Stomach (tissue), 9 donors: ENCODE results near the gene LDAH. TPM values are rescaled to one million over a fixed set of nuclear protein-coding genes. Genes with fewer than 3 reads are reported as not detected.
A peak's percentile ranks its signal among the peaks of the same experiment; 100 is the strongest.

Experiments
- DNase-seq, 2 donors: peaks; one replicate each; pipeline versions ENCODE4 v3.0.0 to v3.0.0-alpha.2; 2013 to 2019
- H3K27ac ChIP-seq, 5 donors: fragments of 200-600 bp in 4 of 5; sonication (generic) in 4 of 5; one replicate each; pipeline ENCODE4 v1.5.1; 2013 to 2019; ENCODE audit warnings: mild to moderate bottlenecking in 1 of 5, moderate library complexity in 1 of 5
- H3K27me3 ChIP-seq, 3 donors: fragments of 200-600 bp; sonication (generic); one replicate each; pipeline ENCODE4 v1.5.1; 2017 to 2019; ENCODE audit warnings: mixed run types in 1 of 3
- H3K36me3 ChIP-seq, 4 donors: fragments of 200-600 bp; sonication (generic); 1 replicate in 3 of 4; 2 replicates in 1 of 4; pipeline ENCODE4 v1.5.1; 2016 to 2019
- H3K4me1 ChIP-seq, 4 donors: fragments of 200-600 bp; sonication (generic); one replicate each; pipeline ENCODE4 v1.5.1; 2016 to 2019
- H3K4me3 ChIP-seq, 4 donors: fragments of 200-600 bp; sonication (generic) in 3 of 4; one replicate each; pipeline ENCODE4 v1.5.1; 2016 to 2019; ENCODE audit warnings: mild to moderate bottlenecking in 1 of 4
- H3K9me3 ChIP-seq, 4 donors: fragments of 200-600 bp; sonication (generic); one replicate each; pipeline ENCODE4 v1.5.1; 2016 to 2019
- CTCF ChIP-seq, 7 experiments: fragments of 450-650 bp in 4 of 7; fragments of 200-600 bp in 3 of 7; sonication (generic) in 3 of 7; IDR thresholded peaks; one replicate each; pipeline ENCODE4 v1.5.1; 2016 to 2019; ENCODE audit warnings: antibody characterized with exemption in 7 of 7, control low read depth in 2 of 7, mild to moderate bottlenecking in 1 of 7
- EP300 ChIP-seq: sonication (generic); formaldehyde crosslinking; IDR thresholded peaks from one replicate; pipeline ENCODE4 v1.6.1; 2017; ENCODE audit warnings: antibody characterized with exemption
- POLR2A ChIP-seq, 4 donors: fragments of 450-650 bp; IDR thresholded peaks; one replicate each; pipeline ENCODE4 v1.6.1; 2016; ENCODE audit warnings: antibody characterized with exemption in 4 of 4, control low read depth in 2 of 4, mild to moderate bottlenecking in 1 of 4, moderate library complexity in 1 of 4
- POLR2AphosphoS5 ChIP-seq, 3 donors: sonication (generic); formaldehyde crosslinking; IDR thresholded peaks; one replicate each; pipeline ENCODE4 v1.6.1; 2016; ENCODE audit warnings: antibody characterized with exemption in 3 of 3
- whole genome bisulfite sequencing, 5 donors: extraction: QIAGEN DNeasy Blood & Tissue Kit in 3 of 5; methylation state at CpG; one replicate each; pipeline versions ENCODE4 v1.1.5 to v1.1.7; 2013 to 2018; 5-methylcytosine and 5-hydroxymethylcytosine counted together
- intact Hi-C: fragments of 100-400 bp; cut with DNase I; formaldehyde crosslinking; loops from one replicate; pipeline ENCODE4 v1.15.1; 2023; ENCODE audit warnings: low total_unique reads
- polyA plus RNA-seq, 3 donors: library from polyadenylated mRNA; stranded (reverse); fragments of 200-250 nt; gene quantifications; one replicate each; pipeline ENCODE4 v1.2.3, GENCODE V29; 2013
- total RNA-seq, 5 donors: library from RNA; depleted of rRNA; stranded (reverse); fragments of >200 nt; gene quantifications; one replicate each; pipeline versions ENCODE4 v1.1.0 to v1.2.3, GENCODE V29; 2014 to 2016
- donor health status: healthy with polysubstance abuse.
- donor health status: Bipolar disorder and iron deficiency.
- donor health status: healthy.

Gene LDAH
- total and polyA plus RNA-seq, 8 donors: 4.1 to 20.0 (median 5.9) TPM

- Histone ChIP-seq H3K36me3 (no peaks in the 10 kb centered on the region), H3K27ac (peak overlapping the region in 4 of 5 donors; percentile 43 to 59 (median 51)), H3K9me3 (peaks cover 0 to 8% (median 0%) of the 10 kb centered on the region in 4 donors), H3K27me3 (peaks cover 20 to 48% (median 39%) of the 10 kb centered on the region in 3 donors), H3K4me3 (no peak overlapping the region), H3K4me1 (peaks cover 29 to 47% (median 36%) of the 10 kb centered on the region in 4 donors)
- WGBS, 5 donors: 40 to 59% (median 50%) methylated on average over 9 to 16 of the region's 16 CpGs
- TF ChIP-seq POLR2AphosphoS5 (IDR thresholded peaks at IDR 0.05) (no peak), EP300 (no peak), CTCF (IDR thresholded peaks at IDR 0.05) (no peak), POLR2A (IDR thresholded peaks at IDR 0.05) (no peak)
- DNase-seq: peak in 1 of 2 donors; percentile 44
- intact Hi-C loops: no loop called here
Observed at GRCh38 chr2:20674974-20675679, 147.8 kb downstream of the LDAH start.

GRCh38 chr2:20674309-20674965 lies 148.5 kb downstream of the LDAH start:
- TF ChIP-seq POLR2A (IDR thresholded peaks at IDR 0.05) (no peak), CTCF (IDR thresholded peaks at IDR 0.05) (no peak), EP300 (no peak), POLR2AphosphoS5 (IDR thresholded peaks at IDR 0.05) (no peak)
- Histone ChIP-seq H3K27me3 (peaks cover 23 to 55% (median 46%) of the 10 kb centered on the region in 3 donors), H3K4me3 (no peak overlapping the region), H3K4me1 (peaks cover 29 to 54% (median 39%) of the 10 kb centered on the region in 4 donors), H3K36me3 (no peaks in the 10 kb centered on the region), H3K9me3 (peaks cover 0 to 8% (median 0%) of the 10 kb centered on the region in 4 donors), H3K27ac (peak overlapping the region in 3 of 5 donors; percentile 43 to 58 (median 44))
- DNase-seq: no peak
- 75 to 81% (median 76%) methylated on average over 11 of the region's 11 CpGs for WGBS, 5 donors
- intact Hi-C loops: no loop called here

- WGBS, 5 donors: 70 to 82% (median 76%) methylated on average over 5 of the region's 5 CpGs
- Histone ChIP-seq H3K27me3 (peaks cover 23 to 62% (median 53%) of the 10 kb centered on the region in 3 donors), H3K9me3 (peaks cover 0 to 8% (median 0%) of the 10 kb centered on the region in 4 donors), H3K27ac (no peak overlapping the region), H3K36me3 (no peaks in the 10 kb centered on the region), H3K4me1 (peaks cover 29 to 56% (median 39%) of the 10 kb centered on the region in 4 donors), H3K4me3 (no peak overlapping the region)
- no peak for DNase-seq
- intact Hi-C loops: no loop called here
- TF ChIP-seq POLR2A (IDR thresholded peaks at IDR 0.05) (no peak), POLR2AphosphoS5 (IDR thresholded peaks at IDR 0.05) (no peak), EP300 (no peak), CTCF (IDR thresholded peaks at IDR 0.05) (no peak)
Observed at GRCh38 chr2:20673686-20674308, 149.1 kb downstream of the LDAH start.
